GM18502 (cell line): Measurements from ENCODE around the gene RUNX1.
"Not testable (repeated sequence)": the region's sequence is repeated elsewhere in the genome, so short reads cannot be mapped to it uniquely, and the experiment has no call there.

Source experiments
- ATAC-seq: cut with Tn5 transposase; IDR thresholded peaks from one replicate; pipeline ENCODE4 v1.9.1; 2021; ENCODE audit warnings: mild to moderate bottlenecking; ENCODE audit not compliant: unreplicated experiment, poor library complexity

Gene RUNX1

GRCh38 chr21:34997294-34997693 is 51.8 kb downstream of the RUNX1 start:
- ATAC-seq: no peak

- no peak for ATAC-seq
These were observed 52.6 kb downstream of the RUNX1 start for GRCh38 chr21:34996304-34997101.

GRCh38 chr21:34995979-34996303 is 53.2 kb downstream of the RUNX1 start:
- ATAC-seq: no peak

GRCh38 chr21:34994766-34995631 is 54.1 kb downstream of the RUNX1 start:
- no peak for ATAC-seq

- not testable (repeated sequence) for ATAC-seq
These were observed 55.6 kb downstream of the RUNX1 start for GRCh38 chr21:34993521-34993921.

- ATAC-seq: no peak
These were observed 56.2 kb downstream of the RUNX1 start for GRCh38 chr21:34992736-34993398.

GRCh38 chr21:34992180-34992579 is 56.9 kb downstream of the RUNX1 start:
- no peak for ATAC-seq

GRCh38 chr21:34991366-34991957 is 57.6 kb downstream of the RUNX1 start:
- no peak for ATAC-seq

- no peak for ATAC-seq
These were observed 58.3 kb downstream of the RUNX1 start for GRCh38 chr21:34990842-34991241.

- ATAC-seq: no peak
These were observed 59.6 kb downstream of the RUNX1 start for GRCh38 chr21:34989337-34990151.

GRCh38 chr21:34988625-34989024 is 60.5 kb downstream of the RUNX1 start:
- ATAC-seq: no peak

GRCh38 chr21:34988139-34988538 is 61.0 kb downstream of the RUNX1 start:
- no peak for ATAC-seq

- peak; percentile 3 for ATAC-seq
These were observed 61.5 kb downstream of the RUNX1 start for GRCh38 chr21:34987501-34988072.

GRCh38 chr21:34986561-34987500 is 62.3 kb downstream of the RUNX1 start:
- ATAC-seq: peak; percentile 57

GRCh38 chr21:34984356-34985058 is 64.6 kb downstream of the RUNX1 start:
- no peak for ATAC-seq

- no peak for ATAC-seq
These were observed 65.4 kb downstream of the RUNX1 start for GRCh38 chr21:34983680-34984086.

- no peak for ATAC-seq
These were observed 67.3 kb downstream of the RUNX1 start for GRCh38 chr21:34981791-34982190.
